OCI-LY7 (cell line): ENCODE measurements around the gene BAIAP2L1. TPM values are rescaled to one million over a fixed set of nuclear protein-coding genes. Genes with fewer than 3 reads are reported as not detected.

ENCODE experiments used
- BruUV-seq: library from RNA; stranded (reverse); fragments of 400-500 nt; replicated peaks from 2 replicates; lab custom pipeline; 2021; lab: Mats Ljungman, UMichigan
- CTCF ChIA-PET: fragments of 300-600 bp; sonication (Branson Sonifier 250); formaldehyde crosslinking; loops from one replicate; lab custom pipeline; 2022; ENCODE audit warnings: antibody characterized with exemption; ENCODE audit not compliant: unreplicated experiment; lab: Charles Lee
- POLR2A ChIA-PET: fragments of 300-600 bp; sonication (Branson Sonifier 250); formaldehyde crosslinking; loops from one replicate; lab custom pipeline; 2022; ENCODE audit warnings: antibody characterized with exemption; lab: Charles Lee
- DNase-seq: peaks from one replicate; pipeline ENCODE4 v3.0.0-alpha.2; 2015; ENCODE audit warnings: low spot score
- H2AFZ ChIP-seq: fragments of 200-600 bp; sonication (generic), shearing (Covaris generic); 2 replicates; pipeline ENCODE4 v1.6.1; 2014; ENCODE audit warnings: mild to moderate bottlenecking, antibody characterized with exemption, low read length, moderate library complexity
- H3K27ac ChIP-seq: fragments of 200-600 bp; sonication (generic); 2 replicates; pipeline ENCODE4 v1.5.1; 2014; ENCODE audit warnings: mixed run types, low read depth, mild to moderate bottlenecking, moderate library complexity, low read length, inconsistent platforms; ENCODE audit not compliant: poor library complexity, severe bottlenecking
- H3K36me3 ChIP-seq: fragments of 200-600 bp; sonication (generic); 2 replicates; pipeline ENCODE4 v1.6.1; 2014; ENCODE audit warnings: mild to moderate bottlenecking, antibody characterized with exemption, low read length, moderate library complexity, mixed read lengths; ENCODE audit not compliant: insufficient read depth
- H3K4me1 ChIP-seq: fragments of 200-600 bp; sonication (generic); 2 replicates; pipeline ENCODE4 v1.5.1; 2014; ENCODE audit warnings: mild to moderate bottlenecking, low read length; ENCODE audit not compliant: insufficient read depth, poor library complexity, severe bottlenecking
- H3K4me2 ChIP-seq: fragments of 200-600 bp; sonication (generic); 2 replicates; pipeline ENCODE4 v1.6.1; 2014; ENCODE audit warnings: mild to moderate bottlenecking, low read length
- H3K4me3 ChIP-seq: fragments of 200-600 bp; sonication (generic); 2 replicates; pipeline ENCODE4 v1.5.1; 2014; ENCODE audit warnings: mild to moderate bottlenecking, low read depth, low read length; ENCODE audit not compliant: poor library complexity, severe bottlenecking
- H3K79me2 ChIP-seq: fragments of 200-600 bp; sonication (generic); 2 replicates; pipeline ENCODE4 v1.6.1; 2016; ENCODE audit warnings: low read depth, mild to moderate bottlenecking, low read length, moderate library complexity, mixed read lengths; ENCODE audit not compliant: insufficient read depth
- H3K9me2 ChIP-seq: fragments of 200-600 bp; sonication (generic); 2 replicates; pipeline ENCODE4 v1.6.1; 2016; ENCODE audit warnings: mild to moderate bottlenecking, low read length, mixed read lengths; ENCODE audit not compliant: insufficient read depth
- H3K9me3 ChIP-seq: fragments of 200-600 bp; sonication (generic); 2 replicates; pipeline ENCODE4 v1.6.1; 2014; ENCODE audit warnings: mild to moderate bottlenecking, mixed run types, low read length, mixed read lengths
- H4K20me1 ChIP-seq: fragments of 200-600 bp; sonication (generic); 2 replicates; pipeline ENCODE4 v1.6.1; 2014; ENCODE audit warnings: mild to moderate bottlenecking, antibody characterized with exemption, low read length, moderate library complexity, mixed read lengths; ENCODE audit not compliant: insufficient read depth
- CTCF ChIP-seq: fragments of 200-600 bp; sonication (generic); conservative IDR thresholded peaks from 2 replicates; pipeline ENCODE4 v1.5.1; 2014; ENCODE audit warnings: mild to moderate bottlenecking, antibody characterized with exemption, low read length, moderate library complexity, mixed read lengths
- EZH2phosphoT487 ChIP-seq: fragments of 200-600 bp; sonication (generic); IDR thresholded peaks from 2 replicates; pipeline ENCODE4 v1.6.1; 2018; ENCODE audit warnings: low read depth, borderline replicate concordance, mild to moderate bottlenecking, mixed run types, antibody characterized with exemption, low read length, moderate library complexity, mixed read lengths
- intact Hi-C: fragments of 100-400 bp; cut with micrococcal nuclease; formaldehyde crosslinking; loops from one replicate; pipeline ENCODE4 v1.10.0; 2022; ENCODE audit not compliant: unreplicated experiment
- total RNA-seq, 2 experiments: library from RNA; depleted of rRNA in 1 of 2; stranded (reverse); fragments of >200 nt in 1 of 2; shearing (Covaris generic) in 1 of 2; gene quantifications; 2 replicates each; pipeline ENCODE4 v1.2.3, GENCODE V29; 2014 to 2022

The BAIAP2L1 gene
- total RNA-seq, 2 experiments from 2014 or later: not detected

- intact Hi-C loops: no loop called here
- Histone ChIP-seq H3K9me2 (no peaks in the 10 kb centered on the region), H2AFZ (no peak overlapping the region), H3K27ac (no peak overlapping the region), H3K4me2 (no peak overlapping the region), H3K79me2 (no peaks in the 10 kb centered on the region), H3K4me3 (no peak overlapping the region), H3K36me3 (no peaks in the 10 kb centered on the region), H4K20me1 (no peaks in the 10 kb centered on the region), H3K9me3 (no peaks in the 10 kb centered on the region), H3K4me1 (no peaks in the 10 kb centered on the region)
- BruUV-seq: no TSS peak
- POLR2A ChIA-PET: no interaction called here
- TF ChIP-seq EZH2phosphoT487: no peak
- TF ChIP-seq CTCF: no peak
- CTCF ChIA-PET: no interaction called here
- no peak for DNase-seq
These were observed 76.1 kb downstream of the BAIAP2L1 start for GRCh38 chr7:98324782-98325181.

- no peak overlapping the region for H2AFZ ChIP-seq
- no peak overlapping the region for H3K4me2 ChIP-seq
- no peaks in the 10 kb centered on the region for H3K4me1 ChIP-seq
- intact Hi-C loops: no loop called here
- no peaks in the 10 kb centered on the region for H3K79me2 ChIP-seq
- POLR2A ChIA-PET: no interaction called here
- H3K27ac ChIP-seq: no peak overlapping the region
- DNase-seq: no peak
- H4K20me1 ChIP-seq: no peaks in the 10 kb centered on the region
- TF ChIP-seq EZH2phosphoT487 (no peak), CTCF (no peak)
- no peaks in the 10 kb centered on the region for H3K36me3 ChIP-seq
- no peak overlapping the region for H3K4me3 ChIP-seq
- no peaks in the 10 kb centered on the region for H3K9me2 ChIP-seq
- CTCF ChIA-PET: no interaction called here
- H3K9me3 ChIP-seq: no peaks in the 10 kb centered on the region
- BruUV-seq: no TSS peak
These were observed 77.1 kb downstream of the BAIAP2L1 start for GRCh38 chr7:98323597-98324322.
